HepG2 (cell line): ENCODE measurements around the gene STARD10. TPM values are rescaled to one million over a fixed set of nuclear protein-coding genes. Genes with fewer than 3 reads are reported as not detected.

ENCODE experiments used
- ATAC-seq: fragments of 200-7000 bp; cut with Tn5 transposase; 3 replicates; pipeline ENCODE4 v1.9.1; 2020; ENCODE audit warnings: mild to moderate bottlenecking, moderate library complexity
- BruUV-seq: library from RNA; stranded (reverse); fragments of 400-500 nt; replicated peaks from 2 replicates; lab custom pipeline; 2021; lab: Mats Ljungman, UMichigan
- CTCF ChIA-PET: fragments of 300-600 bp; formaldehyde crosslinking; extraction: SDS; loops from one replicate; lab custom pipeline; 2021; ENCODE audit warnings: low total read pairs, inconsistent platforms, low intra/inter-chr PET ratio; lab: Yijun Ruan, JAX
- POLR2A ChIA-PET: fragments of 350-600 bp; sonication (Branson Sonifier 250); formaldehyde crosslinking; loops from one replicate; lab custom pipeline; 2020; ENCODE audit warnings: antibody characterized with exemption, inconsistent platforms; lab: Yijun Ruan, JAX
- DNase-seq: peaks from one replicate; pipeline ENCODE4 v3.0.0-alpha.2; 2015; ENCODE audit warnings: low spot score
- FAIRE-seq: peaks from 3 replicates; lab custom pipeline; 2011; peaks lifted over from hg19 to GRCh38; lab: Jason Lieb, UNC
- H2AFZ ChIP-seq: one replicate; pipeline ENCODE4 v1.6.1; 2011; ENCODE audit warnings: low read length, inconsistent platforms
- H3K27ac ChIP-seq: fragments of 300-600 bp; 3 replicates; pipeline ENCODE4 v1.8.0; 2011; ENCODE audit warnings: mixed run types, mild to moderate bottlenecking, mixed read lengths, low read length, inconsistent platforms; ENCODE audit not compliant: insufficient read depth; ENCODE audit errors: extremely low read length
- H3K27me3 ChIP-seq, 2 experiments: fragments of 200-600 bp in 1 of 2; 2 replicates in 1 of 2; 3 replicates in 1 of 2; pipeline versions ENCODE4 v1.6.0 to v1.8.0; 2011; ENCODE audit warnings: low read length in 2 of 2, mild to moderate bottlenecking in 2 of 2, moderate library complexity in 2 of 2, inconsistent platforms in 1 of 2; ENCODE audit not compliant: insufficient read depth in 2 of 2, control insufficient read depth in 1 of 2
- H3K36me3 ChIP-seq, 2 experiments: fragments of 200-600 bp in 1 of 2; replicated peaks in 1 of 2; 2 replicates in 1 of 2; 3 replicates in 1 of 2; pipeline versions ENCODE4 v1.5.1 to v1.8.0; 2011; ENCODE audit warnings: low read length in 2 of 2, inconsistent platforms in 1 of 2; ENCODE audit not compliant: insufficient read depth in 2 of 2, control insufficient read depth in 1 of 2
- H3K4me1 ChIP-seq: 2 replicates; pipeline ENCODE4 v1.5.1; 2012; ENCODE audit warnings: low read length, inconsistent platforms; ENCODE audit not compliant: insufficient read depth
- H3K4me2 ChIP-seq: 2 replicates; pipeline ENCODE4 v1.6.0; 2011; ENCODE audit warnings: low read depth, low read length, inconsistent platforms
- H3K4me3 ChIP-seq, 3 experiments: fragments of 200-600 bp in 1 of 3; sonication (generic), shearing (Covaris generic) in 1 of 3; replicated peaks in 1 of 3; 2 replicates each; pipeline ENCODE4 v1.5.1; 2011 to 2016; ENCODE audit warnings: low read length in 3 of 3, inconsistent platforms in 2 of 3, low read depth in 2 of 3, mild to moderate bottlenecking in 2 of 3, control low read depth in 1 of 3, mixed read lengths in 1 of 3; ENCODE audit not compliant: insufficient read depth in 1 of 3
- H3K79me2 ChIP-seq: one replicate; pipeline ENCODE4 v1.6.1; 2011; ENCODE audit warnings: low read length, inconsistent platforms; ENCODE audit not compliant: insufficient read depth
- H3K9ac ChIP-seq: 2 replicates; pipeline ENCODE4 v1.6.0; 2011; ENCODE audit warnings: mild to moderate bottlenecking, low read depth, low read length, inconsistent platforms; ENCODE audit not compliant: insufficient read depth
- H3K9me3 ChIP-seq: 2 replicates; pipeline ENCODE4 v1.5.1; 2012; ENCODE audit warnings: mild to moderate bottlenecking, low read length
- H4K20me1 ChIP-seq: 2 replicates; pipeline ENCODE4 v1.6.0; 2011; ENCODE audit warnings: inconsistent platforms, mild to moderate bottlenecking, low read length, moderate library complexity; ENCODE audit not compliant: insufficient read depth
- CEBPG ChIP-seq: IDR thresholded peaks from 2 replicates; pipeline ENCODE4 v1.6.1; 2016
- CEBPZ ChIP-seq: IDR thresholded peaks from 2 replicates; pipeline ENCODE4 v1.6.1; 2012; ENCODE audit warnings: low read length, improper control_type of control experiment
- FOXJ3 ChIP-seq: sonication (generic); formaldehyde crosslinking; IDR thresholded peaks from 2 replicates; pipeline ENCODE4 v1.4.0; 2020; ENCODE audit warnings: missing genetic modification reagents, mild to moderate bottlenecking, borderline replicate concordance
- MXD1 ChIP-seq: sonication (generic); formaldehyde crosslinking; IDR thresholded peaks from 2 replicates; pipeline ENCODE4 v1.4.0; 2020; ENCODE audit warnings: mild to moderate bottlenecking, missing genetic modification reagents
- ZMYM2 ChIP-seq: sonication (generic); formaldehyde crosslinking; IDR thresholded peaks from 2 replicates; pipeline ENCODE4 v1.8.0; 2022; ENCODE audit warnings: mild to moderate bottlenecking, missing genetic modification reagents
- ZNF354B ChIP-seq: sonication (generic); formaldehyde crosslinking; IDR thresholded peaks from 2 replicates; pipeline ENCODE4 v1.8.0; 2022; ENCODE audit warnings: mild to moderate bottlenecking, missing genetic modification reagents
- ZNF441 ChIP-seq: sonication (generic); formaldehyde crosslinking; IDR thresholded peaks from 2 replicates; pipeline ENCODE4 v1.7.0; 2021; ENCODE audit warnings: missing genetic modification reagents, borderline replicate concordance
- WGBS: methylation state at CpG from one replicate; pipeline ENCODE4 v1.1.6; 2017; ENCODE audit warnings: low lambda C conversion rate; 5-methylcytosine and 5-hydroxymethylcytosine counted together
- in situ Hi-C: cut with HindIII; loops from 2 replicates; pipeline ENCODE4 v1.10.0; 2017; ENCODE audit warnings: low pct_unique_long_range_greater_than_20kb; ENCODE audit not compliant: extremely low pct_ligation_motif_present
- intact Hi-C: fragments of 100-400 bp; cut with micrococcal nuclease; formaldehyde crosslinking; loops from one replicate; pipeline ENCODE4 v1.10.0; 2022; ENCODE audit not compliant: unreplicated experiment
- polyA plus RNA-seq, 8 experiments: library from polyadenylated mRNA; depleted of rRNA in 3 of 8; stranded (reverse) in 7 of 8; unstranded in 1 of 8; fragments of >200 nt; fragmentation: Illumina TruSeq in 4 of 8; extraction: Trizol in 4 of 8; gene quantifications; 2 replicates each; pipeline versions ENCODE4 v1.2.1 to v1.2.3, GENCODE V29; 2011 to 2016; ENCODE audit warnings: low read depth in 4 of 8, missing spikeins in 1 of 8, mixed read lengths in 1 of 8; ENCODE audit not compliant: insufficient read depth in 1 of 8
- total RNA-seq, 5 experiments: library from RNA; depleted of rRNA; stranded (reverse); fragments of >200 nt; fragmentation: Illumina TruSeq; extraction: Trizol; gene quantifications; 2 replicates each; pipeline ENCODE4 v1.2.3, GENCODE V29; 2016; ENCODE audit warnings: low read depth in 1 of 5
- TF ChIP-seq, protein P1 (sequence below): sonication (generic); formaldehyde crosslinking; IDR thresholded peaks from 2 replicates; pipeline ENCODE4 v1.4.0; 2020; ENCODE audit warnings: missing genetic modification reagents
- TF ChIP-seq, protein P2 (sequence below): IDR thresholded peaks from 2 replicates; pipeline ENCODE4 v1.6.1; 2016; ENCODE audit warnings: mild to moderate bottlenecking, missing biosample characterization, missing genetic modification reagents
- TF ChIP-seq, protein P3 (sequence below): sonication (generic); formaldehyde crosslinking; IDR thresholded peaks from 2 replicates; pipeline ENCODE4 v1.8.1; 2023; ENCODE audit warnings: mild to moderate bottlenecking, missing genetic modification reagents

The STARD10 gene
- total and polyA plus RNA-seq, 2 of the 13 experiments (the other 11 are each of a cell fraction or from before 2014, with no cell fraction given) = 260 to 341 TPM

DNA sequence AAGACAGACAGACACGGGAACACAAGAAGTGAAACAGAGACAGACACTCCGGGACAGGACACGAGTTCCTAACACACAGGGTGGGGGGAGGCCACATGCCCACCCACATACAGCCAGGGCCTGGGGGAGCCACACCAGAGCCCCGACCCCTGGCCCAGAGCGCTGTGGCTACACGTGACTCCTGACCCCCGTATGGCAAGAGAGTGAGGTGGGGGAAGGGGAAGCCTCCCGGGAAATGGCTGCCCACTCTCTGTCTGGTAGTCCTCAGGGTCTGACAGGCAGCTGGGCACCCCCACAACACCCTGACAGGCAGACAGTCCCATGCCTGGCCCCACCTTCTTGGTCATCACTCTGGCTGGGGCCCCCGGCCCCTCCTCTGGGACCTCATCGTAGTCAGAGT, 81.0 kb downstream of the STARD10 start (continued):
- no peak for TF ChIP-seq CEBPZ

DNA sequence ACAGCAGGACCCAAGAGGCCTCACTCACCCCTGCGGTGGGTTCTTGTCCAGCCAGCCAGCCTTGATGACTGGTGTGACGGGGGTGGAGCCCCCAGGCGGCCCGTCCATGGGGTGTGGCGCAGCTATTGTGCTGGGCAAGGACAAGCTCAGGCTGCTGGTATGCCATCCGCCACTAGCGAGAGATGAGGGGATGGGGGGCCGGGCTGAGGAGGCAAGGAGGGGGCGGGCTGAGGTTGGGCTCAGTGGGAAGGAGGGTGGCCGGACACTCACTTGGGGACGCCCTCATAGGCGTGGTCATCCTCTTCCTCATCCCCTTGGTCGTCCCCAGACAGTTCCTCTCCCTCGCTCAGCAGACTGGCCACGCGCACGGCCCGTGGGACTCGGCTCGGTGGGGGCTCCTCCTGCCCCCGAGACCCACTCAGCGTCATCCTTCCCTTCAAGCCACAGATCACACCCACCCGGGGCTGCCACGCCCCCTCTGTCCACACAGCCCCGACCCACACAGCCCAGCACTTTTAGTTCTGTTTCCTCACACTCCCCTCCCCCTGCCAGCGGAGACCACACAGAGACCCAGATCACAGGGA, 81.6 kb downstream of the STARD10 start:
- in situ Hi-C loops = no loop called here

More for the DNA sequence above, 81.6 kb downstream of the STARD10 start:
- intact Hi-C loops = no loop called here
- no peak overlapping the region for H3K9ac ChIP-seq
- H3K27ac ChIP-seq = no peak overlapping the region
- no peak overlapping the region for H2AFZ ChIP-seq
- FAIRE-seq (no peak), DNase-seq (no peak), ATAC-seq (no peak)
- no peaks in the 10 kb centered on the region for H3K27me3 ChIP-seq
- TF ChIP-seq ZNF354B (CRISPR knock-in tag) (no peak), MXD1 (no peak), ZMYM2 (CRISPR knock-in tag) (no peak), FOXJ3 (CRISPR knock-in tag) (no peak), ZNF441 (CRISPR knock-in tag) (no peak), CEBPG (CRISPR knock-in tag) (no peak)
- TF ChIP-seq, protein P1, sequence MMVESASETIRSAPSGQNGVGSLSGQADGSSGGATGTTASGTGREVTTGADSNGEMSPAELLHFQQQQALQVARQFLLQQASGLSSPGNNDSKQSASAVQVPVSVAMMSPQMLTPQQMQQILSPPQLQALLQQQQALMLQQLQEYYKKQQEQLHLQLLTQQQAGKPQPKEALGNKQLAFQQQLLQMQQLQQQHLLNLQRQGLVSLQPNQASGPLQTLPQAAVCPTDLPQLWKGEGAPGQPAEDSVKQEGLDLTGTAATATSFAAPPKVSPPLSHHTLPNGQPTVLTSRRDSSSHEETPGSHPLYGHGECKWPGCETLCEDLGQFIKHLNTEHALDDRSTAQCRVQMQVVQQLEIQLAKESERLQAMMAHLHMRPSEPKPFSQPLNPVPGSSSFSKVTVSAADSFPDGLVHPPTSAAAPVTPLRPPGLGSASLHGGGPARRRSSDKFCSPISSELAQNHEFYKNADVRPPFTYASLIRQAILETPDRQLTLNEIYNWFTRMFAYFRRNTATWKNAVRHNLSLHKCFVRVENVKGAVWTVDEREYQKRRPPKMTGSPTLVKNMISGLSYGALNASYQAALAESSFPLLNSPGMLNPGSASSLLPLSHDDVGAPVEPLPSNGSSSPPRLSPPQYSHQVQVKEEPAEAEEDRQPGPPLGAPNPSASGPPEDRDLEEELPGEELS (CRISPR knock-in tag) = no peak
- TF ChIP-seq, protein P2, sequence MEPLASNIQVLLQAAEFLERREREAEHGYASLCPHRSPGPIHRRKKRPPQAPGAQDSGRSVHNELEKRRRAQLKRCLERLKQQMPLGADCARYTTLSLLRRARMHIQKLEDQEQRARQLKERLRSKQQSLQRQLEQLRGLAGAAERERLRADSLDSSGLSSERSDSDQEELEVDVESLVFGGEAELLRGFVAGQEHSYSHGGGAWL (CRISPR knock-in tag) = no peak
- TF ChIP-seq, protein P3, sequence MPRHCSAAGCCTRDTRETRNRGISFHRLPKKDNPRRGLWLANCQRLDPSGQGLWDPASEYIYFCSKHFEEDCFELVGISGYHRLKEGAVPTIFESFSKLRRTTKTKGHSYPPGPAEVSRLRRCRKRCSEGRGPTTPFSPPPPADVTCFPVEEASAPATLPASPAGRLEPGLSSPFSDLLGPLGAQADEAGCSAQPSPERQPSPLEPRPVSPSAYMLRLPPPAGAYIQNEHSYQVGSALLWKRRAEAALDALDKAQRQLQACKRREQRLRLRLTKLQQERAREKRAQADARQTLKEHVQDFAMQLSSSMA (CRISPR knock-in tag) = no peak
- no peaks in the 10 kb centered on the region for H4K20me1 ChIP-seq
- no peaks in the 10 kb centered on the region for H3K79me2 ChIP-seq
- H3K9me3 ChIP-seq = no peaks in the 10 kb centered on the region
- CTCF ChIA-PET = no interaction called here
- 97% methylated on average over 23 of the region's 26 CpGs for WGBS
- POLR2A ChIA-PET = no interaction called here
- H3K4me1 ChIP-seq = no peaks in the 10 kb centered on the region
- H3K4me2 ChIP-seq = no peak overlapping the region
- peaks cover 49 to 85% of the 10 kb centered on the region in 2 experiments for H3K36me3 ChIP-seq
- H3K4me3 ChIP-seq = no peak overlapping the region
- BruUV-seq = no TSS peak
